T-helper 1 cell treated with Interleukin-12 subunit alpha and Interleukin-12 subunit beta and Interleukin-4 antibody, amounts not matched to agents 30 μg/mL and 1 μg/mL, for 36 hours (primary cell): ENCODE results near the gene ZNF749.
A peak's percentile ranks its signal among the peaks of the same experiment; 100 is the strongest.
"Not testable (repeated sequence)": the region's sequence is repeated elsewhere in the genome, so short reads cannot be mapped to it uniquely, and the experiment has no call there.

ENCODE experiments used
- H3K27ac Mint-ChIP-seq: one replicate; pipeline ENCODE4 v1.8.0; 2021; ENCODE audit warnings: mild to moderate bottlenecking, mixed read lengths
- H3K27me3 Mint-ChIP-seq: one replicate; pipeline ENCODE4 v1.8.0; 2021; ENCODE audit warnings: low read depth, mixed read lengths
- H3K36me3 Mint-ChIP-seq: one replicate; pipeline ENCODE4 v1.8.0; 2021; ENCODE audit warnings: low read depth, mixed read lengths
- H3K4me1 Mint-ChIP-seq: one replicate; pipeline ENCODE4 v1.8.0; 2021; ENCODE audit warnings: low read depth, mixed read lengths
- H3K4me3 Mint-ChIP-seq: one replicate; pipeline ENCODE4 v1.8.0; 2021; ENCODE audit warnings: mild to moderate bottlenecking, moderate library complexity, mixed read lengths
- H3K9me3 Mint-ChIP-seq: one replicate; pipeline ENCODE4 v1.8.0; 2021; ENCODE audit warnings: mixed read lengths

Gene ZNF749

DNA sequence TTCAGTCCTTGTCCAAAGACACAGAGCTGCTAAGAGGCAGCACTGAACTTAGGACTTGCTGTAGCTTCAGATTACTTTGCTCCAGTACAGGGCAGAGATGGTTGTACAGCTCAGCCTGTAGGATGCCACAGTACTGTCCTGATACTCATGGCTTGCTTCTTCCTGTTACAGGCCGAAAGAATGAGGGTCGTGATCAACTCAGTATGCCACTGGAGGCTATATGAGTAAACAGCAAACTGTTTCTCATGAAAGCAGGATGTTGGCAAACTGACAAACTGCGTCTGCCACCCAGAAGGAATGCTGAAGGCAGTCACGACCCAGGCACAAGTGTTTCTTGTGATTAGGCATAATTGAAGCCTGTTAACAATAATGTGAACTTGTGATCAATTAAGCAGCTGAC lies 2.8 kb downstream of the ZNF749 start:
- H3K9me3 Mint-ChIP-seq = peaks cover 55% of the 10 kb centered on the region
- no peaks in the 10 kb centered on the region for H3K27me3 Mint-ChIP-seq
- H3K36me3 Mint-ChIP-seq = peaks cover 52% of the 10 kb centered on the region
- H3K4me1 Mint-ChIP-seq = peaks cover 26% of the 10 kb centered on the region
- no peak overlapping the region for H3K4me3 Mint-ChIP-seq
- H3K27ac Mint-ChIP-seq = no peak overlapping the region

DNA sequence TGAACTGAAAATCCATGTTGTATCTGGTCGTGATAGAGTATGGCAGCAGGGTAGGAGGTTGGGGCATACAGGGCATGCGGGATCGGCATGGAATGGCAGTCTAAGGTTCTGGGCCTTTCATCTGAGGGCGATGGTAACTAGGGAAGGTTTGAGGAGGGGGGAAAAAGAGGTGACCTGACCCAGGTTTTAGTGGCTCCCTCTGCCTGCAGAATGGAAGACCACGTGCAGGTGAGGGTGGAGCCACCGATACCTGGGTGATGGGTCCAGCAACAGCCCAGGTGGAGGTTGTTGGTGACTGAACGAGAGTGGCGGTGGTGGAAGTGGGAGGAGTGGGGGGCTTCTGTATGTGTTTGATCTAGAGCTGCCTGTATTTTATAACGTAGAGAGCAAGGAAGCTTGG lies 3.8 kb downstream of the ZNF749 start:
- Mint-ChIP-seq H3K27ac (no peak overlapping the region), H3K36me3 (peaks cover 62% of the 10 kb centered on the region), H3K9me3 (peaks cover 57% of the 10 kb centered on the region), H3K4me1 (peaks cover 26% of the 10 kb centered on the region), H3K4me3 (no peak overlapping the region), H3K27me3 (no peaks in the 10 kb centered on the region)

DNA sequence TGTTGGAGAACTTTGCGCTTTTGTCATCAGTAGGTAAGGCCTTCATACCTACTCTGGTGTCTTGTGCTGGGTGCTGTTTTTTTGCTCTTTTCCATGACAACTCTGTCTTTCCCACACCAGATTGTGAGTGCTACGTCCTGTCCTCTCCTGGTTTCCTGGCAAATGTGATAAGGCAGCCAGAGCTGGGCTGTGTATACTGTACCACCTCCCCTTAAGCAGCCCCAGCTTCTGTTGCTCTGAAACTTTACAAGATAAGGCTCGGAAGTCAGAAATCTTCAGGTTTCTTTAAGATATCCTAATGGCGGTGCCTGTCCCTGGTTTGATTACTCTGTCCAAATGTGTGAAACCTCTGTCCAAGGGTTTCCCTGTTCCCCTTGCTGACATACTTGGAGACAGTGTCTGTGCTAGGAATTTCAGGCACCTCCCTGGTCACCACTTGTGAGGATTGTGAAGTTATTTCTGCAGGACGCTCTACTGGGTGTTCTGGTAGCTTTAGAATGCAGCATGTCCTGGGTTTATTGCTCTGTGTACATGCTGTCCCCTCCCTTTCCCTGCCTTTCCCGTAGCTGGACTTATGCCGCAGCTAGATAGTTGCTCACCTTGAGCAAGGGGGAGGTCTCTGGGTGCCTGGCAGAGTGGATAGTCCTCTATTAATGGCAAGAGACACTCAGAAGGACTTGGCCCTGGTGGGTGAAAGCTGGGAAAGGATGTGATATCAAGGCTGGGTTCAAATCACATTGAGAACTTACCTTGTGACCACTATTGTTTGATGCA lies 7.0 kb downstream of the ZNF749 start:
- Mint-ChIP-seq H3K4me3 (no peak overlapping the region), H3K36me3 (peaks cover 62% of the 10 kb centered on the region), H3K27me3 (no peaks in the 10 kb centered on the region), H3K9me3 (peaks cover 68% of the 10 kb centered on the region), H3K4me1 (peaks cover 4% of the 10 kb centered on the region), H3K27ac (no peak overlapping the region)

DNA sequence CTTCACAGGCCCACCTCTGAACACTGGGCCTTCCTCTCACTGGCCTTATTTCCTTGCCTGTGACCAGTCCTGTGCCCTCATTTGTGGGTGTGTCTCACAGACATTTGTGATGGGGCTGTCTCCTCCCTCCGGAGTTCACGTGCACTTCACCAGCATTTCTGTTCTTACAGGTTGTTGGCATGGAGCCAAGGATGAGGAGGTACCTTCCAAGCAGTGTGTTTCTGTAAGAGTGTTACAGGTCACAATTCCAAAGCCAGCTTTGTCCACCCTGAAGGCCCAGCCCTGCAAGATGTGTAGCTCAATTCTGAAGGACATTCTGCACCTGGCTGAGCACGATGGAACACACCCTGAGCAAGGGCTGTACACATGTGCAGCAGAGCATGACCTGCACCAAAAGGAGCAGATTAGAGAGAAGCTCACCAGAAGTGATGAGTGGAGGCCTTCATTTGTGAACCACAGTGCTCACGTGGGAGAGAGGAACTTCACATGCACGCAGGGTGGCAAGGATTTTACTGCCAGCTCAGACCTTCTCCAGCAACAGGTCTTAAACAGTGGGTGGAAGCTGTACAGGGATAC lies 8.1 kb downstream of the ZNF749 start:
- H3K9me3 Mint-ChIP-seq = peaks cover 68% of the 10 kb centered on the region
- H3K27me3 Mint-ChIP-seq = no peaks in the 10 kb centered on the region

GRCh38 chr19:57452307-57452706 lies 17.2 kb downstream of the ZNF749 start:
- peaks cover 63% of the 10 kb centered on the region for H3K9me3 Mint-ChIP-seq
- no peak overlapping the region for H3K4me3 Mint-ChIP-seq
- H3K4me1 Mint-ChIP-seq = no peaks in the 10 kb centered on the region
- peaks cover 10% of the 10 kb centered on the region for H3K36me3 Mint-ChIP-seq
- no peaks in the 10 kb centered on the region for H3K27me3 Mint-ChIP-seq
- H3K27ac Mint-ChIP-seq = no peak overlapping the region

More for the DNA sequence above, 8.1 kb downstream of the ZNF749 start:
- H3K4me1 Mint-ChIP-seq = peaks cover 4% of the 10 kb centered on the region
- H3K36me3 Mint-ChIP-seq = peaks cover 61% of the 10 kb centered on the region
- no peak overlapping the region for H3K4me3 Mint-ChIP-seq
- H3K27ac Mint-ChIP-seq = no peak overlapping the region

GRCh38 chr19:57465680-57466381 lies 30.7 kb downstream of the ZNF749 start:
- Mint-ChIP-seq H3K27ac (no peak overlapping the region), H3K4me3 (no peak overlapping the region), H3K9me3 (peaks cover 63% of the 10 kb centered on the region), H3K27me3 (no peaks in the 10 kb centered on the region), H3K4me1 (no peaks in the 10 kb centered on the region), H3K36me3 (peaks cover 4% of the 10 kb centered on the region)

- H3K9me3 Mint-ChIP-seq = peaks cover 63% of the 10 kb centered on the region
Measured at GRCh38 chr19:57466489-57466888, 31.4 kb downstream of the ZNF749 start.

DNA sequence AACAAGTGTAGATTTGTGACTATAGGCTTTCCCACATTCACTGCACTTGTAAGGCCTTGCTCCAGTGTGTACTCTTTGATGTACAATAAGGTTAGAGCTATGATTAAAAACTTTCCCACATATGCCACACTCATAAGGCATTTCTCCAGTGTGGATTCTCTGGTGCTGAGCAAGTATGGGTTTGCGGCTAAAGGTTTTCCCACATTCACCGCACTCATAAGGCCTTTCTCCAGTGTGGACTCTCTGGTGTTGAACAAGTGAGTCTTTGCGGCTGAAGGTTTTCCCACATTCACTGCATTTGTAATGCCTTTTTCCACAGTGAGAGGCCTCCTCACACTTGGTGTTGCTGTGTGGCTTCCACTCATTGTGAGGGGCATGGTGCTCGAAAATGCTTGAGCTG lies 38.5 kb downstream of the ZNF749 start:
- peaks cover 4% of the 10 kb centered on the region for H3K4me1 Mint-ChIP-seq
- no peak overlapping the region for H3K27ac Mint-ChIP-seq
- H3K4me3 Mint-ChIP-seq = no peak overlapping the region
- H3K36me3 Mint-ChIP-seq = peaks cover 53% of the 10 kb centered on the region
- H3K9me3 Mint-ChIP-seq = peaks cover 90% of the 10 kb centered on the region
- H3K27me3 Mint-ChIP-seq = no peaks in the 10 kb centered on the region

More at GRCh38 chr19:57466489-57466888, 31.4 kb downstream of the ZNF749 start:
- Mint-ChIP-seq H3K36me3 (peaks cover 5% of the 10 kb centered on the region), H3K4me3 (no peak overlapping the region), H3K27me3 (no peaks in the 10 kb centered on the region), H3K4me1 (no peaks in the 10 kb centered on the region), H3K27ac (no peak overlapping the region)

DNA sequence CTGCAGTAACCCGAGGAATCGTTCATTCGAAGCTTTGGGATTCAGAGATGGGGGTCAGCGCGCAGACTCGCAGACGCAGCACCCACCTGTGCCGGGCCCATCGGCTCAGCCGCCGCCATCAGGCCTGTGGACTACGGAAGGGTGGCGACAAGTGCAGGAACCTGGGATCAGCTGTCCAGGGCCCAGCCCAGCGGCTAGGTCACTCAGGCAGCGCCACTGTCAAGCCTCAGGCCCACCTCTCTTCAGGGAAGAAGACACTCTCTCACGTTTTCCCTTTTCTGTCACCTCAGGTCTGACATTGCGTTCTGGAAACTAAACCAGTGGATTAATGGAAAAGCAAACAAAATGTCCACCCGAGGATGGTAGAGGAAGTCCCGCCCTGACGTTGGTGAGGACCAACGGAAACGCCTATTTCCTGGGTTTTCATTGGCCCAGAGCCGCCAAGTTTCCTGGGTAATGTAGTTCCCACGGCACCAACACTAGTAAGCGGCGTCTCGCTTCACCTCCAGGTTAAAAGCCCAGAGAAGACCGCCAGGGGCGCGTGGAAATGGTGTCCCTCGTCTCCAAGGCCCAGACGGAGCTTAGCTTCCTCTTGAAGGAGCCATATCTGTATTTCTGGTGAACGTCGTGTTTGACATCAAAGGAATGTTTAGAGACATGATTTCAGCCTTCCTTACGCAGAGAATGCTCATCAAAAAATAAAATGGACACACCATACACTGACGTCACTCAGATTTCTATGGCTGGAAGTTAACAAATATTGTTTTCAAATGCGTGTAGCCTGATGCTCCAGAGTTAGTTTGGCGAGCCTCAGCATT lies 42.3 kb downstream of the ZNF749 start, which contains the start of gene ZNF772:
Gene ZNF772 (minus strand): TSS at position 376 of the 818 bp plus-strand sequence. CDS start 257 bp downstream, at position 119.
- Mint-ChIP-seq H3K27ac (peak within 1 kb of the TSS; percentile 86), H3K36me3 (peaks cover 45% of the 10 kb centered on the region), H3K4me1 (peaks cover 4% of the 10 kb centered on the region), H3K27me3 (no peaks in the 10 kb centered on the region), H3K9me3 (peaks cover 76% of the 10 kb centered on the region), H3K4me3 (peak within 1 kb of the TSS; percentile 75)

GRCh38 chr19:57487477-57488298 lies 52.6 kb downstream of the ZNF749 start, which contains the start of gene ZNF419:
Gene ZNF419 (plus strand): TSS chr19:57487750. CDS start chr19:57487951, 201 bp downstream.
- H3K4me1 Mint-ChIP-seq, H3K27me3 Mint-ChIP-seq: not testable (repeated sequence)
- H3K9me3 Mint-ChIP-seq = peaks cover 61% of the 10 kb centered on the region
- peak within 1 kb of the TSS; percentile 50 for H3K27ac Mint-ChIP-seq
- H3K36me3 Mint-ChIP-seq = peaks cover 33% of the 10 kb centered on the region
- H3K4me3 Mint-ChIP-seq = peak within 1 kb of the TSS; percentile 75

GRCh38 chr19:57488299-57488644 lies 53.1 kb downstream of the ZNF749 start:
- H3K4me3 Mint-ChIP-seq = peak overlapping the region; percentile 75
- peaks cover 39% of the 10 kb centered on the region for H3K36me3 Mint-ChIP-seq
- H3K27ac Mint-ChIP-seq = peak overlapping the region; percentile 50
- H3K27me3 Mint-ChIP-seq, H3K4me1 Mint-ChIP-seq: not testable (repeated sequence)
- peaks cover 67% of the 10 kb centered on the region for H3K9me3 Mint-ChIP-seq
